ENCODE measurements around the gene FAM200A. TPM values are rescaled to one million over a fixed set of nuclear protein-coding genes. Genes with fewer than 3 reads are reported as not detected.

FAM200A gene
- 10 to 100 TPM in 2 of 5 experiments, 1 to 10 TPM in 3; 1.9 to 13.6 (median 5.0) TPM for total RNA-seq
- polyA plus RNA-seq = 1 to 10 TPM; 5.9 to 7.6 TPM
- total RNA-seq = 8.5 reads per million, percentile 33 among the genes with 10 or more reads in this experiment

DNA sequence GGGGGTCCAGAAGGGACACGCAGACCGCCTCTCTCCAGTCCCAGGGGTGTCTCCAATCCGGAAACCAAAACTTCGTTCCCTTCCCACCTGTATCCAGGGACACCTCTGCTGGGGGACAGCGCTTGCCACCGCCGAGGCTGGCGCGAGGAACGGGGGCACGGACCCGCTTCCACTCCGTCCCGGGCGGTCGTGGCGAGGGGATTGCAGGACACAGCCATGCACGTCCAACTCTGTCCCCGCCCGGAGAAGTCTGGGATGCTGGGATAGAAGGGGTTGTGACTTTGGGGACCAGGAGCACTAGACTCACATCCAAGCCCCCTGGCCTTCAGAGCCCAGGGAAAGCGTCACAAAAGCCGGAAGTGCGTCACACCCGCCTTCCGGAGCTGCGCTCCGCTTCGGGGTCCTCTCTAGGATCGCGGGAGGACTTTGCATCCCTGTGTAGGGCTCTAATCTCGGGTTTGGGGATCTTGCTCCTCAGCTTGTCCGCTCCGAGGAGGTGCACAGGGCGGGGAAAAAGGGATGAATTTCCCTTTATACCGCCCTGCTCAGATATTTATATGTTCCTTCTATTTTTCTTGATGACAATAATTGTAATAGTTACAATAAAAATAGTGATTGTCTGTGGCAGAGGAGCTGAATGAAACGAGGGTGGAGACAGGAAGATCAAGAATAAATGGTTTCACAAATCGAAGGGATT, at the start of gene FAM200A:
Gene FAM200A, minus strand, starts transcription at position 348 of the 697 bp plus-strand sequence. CDS start 3,707 bp downstream, outside the sequence.
- intact Hi-C loops (cut with micrococcal nuclease) = loop anchor here (1.0 to 10.0 kb wide), 7 partner anchors 48 to 1285 kb away; partner anchors contain the start of genes ZKSCAN5 (in 2 of the 2), ZNF394 (in 2 of the 2), AP4M1 (in 1 of the 2) and BUD31 (in 1 of the 2)
- Mint-ChIP-seq H3K9me3 (peaks cover 3 to 15% (median 4%) of the 10 kb centered on the region in 11 donors), H3K36me3 (peaks cover 6 to 54% (median 21%) of the 10 kb centered on the region in 5 donors), H3K4me3 (peak within 1 kb of the TSS; percentile 85 to 95 (median 90)), H3K27me3 (no peaks in the 10 kb centered on the region), H3K4me1 (peaks cover 23 to 62% (median 48%) of the 10 kb centered on the region in 7 donors), H3K27ac (peak within 1 kb of the TSS; percentile 73 to 98 (median 95))
- Histone ChIP-seq H3K27me3 (ENCODE audit: control insufficient read depth in 2 of 2, insufficient read depth in 2 of 2, low read length in 2 of 2) (no peaks in the 10 kb centered on the region), H3K36me3 (ENCODE audit: control insufficient read depth in 2 of 3, insufficient read depth in 3 of 3, low read length in 3 of 3) (peaks cover 0 to 30% (median 0%) of the 10 kb centered on the region in 3 experiments), H3K4me1 (ENCODE audit: control insufficient read depth in 2 of 2, insufficient read depth in 2 of 2, low read length in 2 of 2) (peaks cover 17 to 23% of the 10 kb centered on the region in 2 donors), H3K27ac (ENCODE audit: low read depth, low read length) (peak within 1 kb of the TSS; percentile 95), H3K9me3 (ENCODE audit: control insufficient read depth in 2 of 3, low read length in 3 of 3) (no peaks in the 10 kb centered on the region), H3K4me3 (ENCODE audit: low read length) (peak within 1 kb of the TSS; percentile 93)
- DNase-seq (peak; percentile 62 to 88 (median 83)), ATAC-seq (peak; percentile 99)
- ChIA-PET POLR2A (interaction anchor here (0.6 to 1.4 kb wide), 12 partner anchors 9 to 1062 kb away, joined by 3 to 12 read pairs (median 4); partner anchors contain the start of genes TRIM4, ZKSCAN5, ZNF394 and ZSCAN25), CTCF (interaction anchor here (0.6 kb wide), 1 partner anchor 439 kb away, joined by 3 read pairs; no protein-coding TSS in a partner anchor)

DNA sequence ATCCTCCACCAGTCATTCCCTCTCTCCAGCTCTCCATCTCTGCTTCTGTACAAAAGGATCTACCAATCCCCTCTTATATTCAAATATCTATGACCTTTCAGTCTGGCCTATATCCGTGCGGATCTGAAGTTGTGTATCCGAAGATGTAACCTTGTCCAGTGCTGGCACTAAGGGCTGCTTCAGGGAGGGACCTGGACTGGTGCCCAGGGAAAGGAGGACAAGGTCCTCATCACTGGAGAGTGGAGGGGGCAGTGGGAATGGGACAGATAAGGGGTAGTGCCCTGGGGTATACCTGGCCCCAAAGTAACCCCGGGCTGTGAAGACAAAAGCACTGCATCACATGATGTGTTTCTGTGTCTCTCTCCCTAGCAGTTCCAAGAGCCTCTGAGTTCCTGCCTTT, 47.9 kb upstream of the FAM200A start:
- ChIA-PET CTCF (interaction anchor here (0.7 kb wide), 1 partner anchor 269 kb away, joined by 3 read pairs; no protein-coding TSS in a partner anchor), POLR2A (no interaction called here)
- intact Hi-C loops (cut with micrococcal nuclease) = no loop called here
- Histone ChIP-seq H3K27ac (ENCODE audit: low read depth, low read length) (no peak overlapping the region), H3K9me3 (ENCODE audit: control insufficient read depth in 2 of 3, low read length in 3 of 3) (no peaks in the 10 kb centered on the region), H3K4me3 (ENCODE audit: low read length) (no peak overlapping the region), H3K4me1 (ENCODE audit: control insufficient read depth in 2 of 2, insufficient read depth in 2 of 2, low read length in 2 of 2) (no peaks in the 10 kb centered on the region), H3K36me3 (ENCODE audit: control insufficient read depth in 2 of 3, insufficient read depth in 3 of 3, low read length in 3 of 3) (no peaks in the 10 kb centered on the region), H3K27me3 (ENCODE audit: control insufficient read depth in 2 of 2, insufficient read depth in 2 of 2, low read length in 2 of 2) (no peaks in the 10 kb centered on the region)
- no peak overlapping the region for H3K27ac Mint-ChIP-seq
- H3K4me1 Mint-ChIP-seq = peaks cover 0 to 6% (median 0%) of the 10 kb centered on the region in 7 donors
- H3K9me3 Mint-ChIP-seq = no peaks in the 10 kb centered on the region
- no peak overlapping the region for H3K4me3 Mint-ChIP-seq
- H3K27me3 Mint-ChIP-seq = no peaks in the 10 kb centered on the region
- ATAC-seq (no peak), DNase-seq (no peak)
- H3K36me3 Mint-ChIP-seq = no peaks in the 10 kb centered on the region

DNA sequence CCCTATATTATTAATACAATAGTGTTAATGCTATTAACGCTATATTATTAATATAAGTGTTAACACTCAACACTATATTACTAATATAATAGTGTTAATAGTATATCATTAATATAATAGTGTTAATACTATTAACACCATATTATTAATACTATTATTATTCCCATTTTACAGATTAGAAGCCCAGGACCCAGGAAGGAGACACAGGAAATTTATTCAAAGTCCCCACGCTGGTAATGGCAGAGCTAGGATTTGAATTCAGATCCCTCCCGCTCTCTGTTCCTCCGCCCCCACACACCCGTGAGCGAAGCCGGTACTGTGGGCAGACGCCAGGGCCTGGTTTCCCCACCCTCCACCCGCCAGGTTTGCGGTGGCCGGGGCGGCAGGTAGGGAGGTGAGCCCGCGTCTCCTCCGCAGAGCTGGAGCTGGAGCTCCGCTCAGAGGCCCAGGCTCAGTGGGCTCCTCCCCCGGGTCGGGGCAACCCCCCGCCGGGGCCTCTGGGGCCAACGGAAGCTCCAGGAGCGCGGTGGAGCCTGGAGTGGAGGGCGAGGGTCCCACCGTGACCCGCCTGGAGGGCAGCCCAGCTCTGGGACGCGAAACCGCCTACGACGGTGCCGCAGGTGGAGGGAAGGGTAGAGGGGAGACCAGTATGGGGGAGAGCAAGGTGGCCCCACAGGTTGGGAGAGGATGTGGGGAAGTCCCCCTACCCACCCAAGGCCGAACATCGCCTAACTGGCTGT, 46.0 kb upstream of the FAM200A start, which contains the start of gene TMEM225B:
Gene TMEM225B, plus strand, starts transcription at position 506 of the 740 bp plus-strand sequence. CDS start 6,122 bp downstream, outside the sequence.
- no peaks in the 10 kb centered on the region for H3K27me3 ChIP-seq (ENCODE audit: control insufficient read depth in 2 of 2, insufficient read depth in 2 of 2, low read length in 2 of 2)
- no peak for ATAC-seq
- no peak within 1 kb of the TSS for H3K27ac Mint-ChIP-seq
- H3K4me3 ChIP-seq (ENCODE audit: low read length) = no peak within 1 kb of the TSS
- intact Hi-C loops (cut with micrococcal nuclease) = no loop called here
- H3K36me3 ChIP-seq (ENCODE audit: control insufficient read depth in 2 of 3, insufficient read depth in 3 of 3, low read length in 3 of 3) = no peaks in the 10 kb centered on the region
- H3K9me3 Mint-ChIP-seq = no peaks in the 10 kb centered on the region
- H3K27ac ChIP-seq (ENCODE audit: low read depth, low read length) = no peak within 1 kb of the TSS
- H3K4me1 ChIP-seq (ENCODE audit: control insufficient read depth in 2 of 2, insufficient read depth in 2 of 2, low read length in 2 of 2) = no peaks in the 10 kb centered on the region
- peak in 5 of 9 donors; percentile 24 to 46 (median 38) for DNase-seq
- POLR2A ChIA-PET = interaction anchor here (0.7 kb wide), 1 partner anchor 19 kb away, joined by 3 read pairs; the partner anchor contains the start of gene ZSCAN25
- H3K36me3 Mint-ChIP-seq = no peaks in the 10 kb centered on the region
- no peak within 1 kb of the TSS for H3K4me3 Mint-ChIP-seq
- peaks cover 0 to 3% (median 0%) of the 10 kb centered on the region in 7 donors for H3K4me1 Mint-ChIP-seq
- no peaks in the 10 kb centered on the region for H3K9me3 ChIP-seq (ENCODE audit: control insufficient read depth in 2 of 3, low read length in 3 of 3)
- CTCF ChIA-PET = no interaction called here
- H3K27me3 Mint-ChIP-seq = no peaks in the 10 kb centered on the region

DNA sequence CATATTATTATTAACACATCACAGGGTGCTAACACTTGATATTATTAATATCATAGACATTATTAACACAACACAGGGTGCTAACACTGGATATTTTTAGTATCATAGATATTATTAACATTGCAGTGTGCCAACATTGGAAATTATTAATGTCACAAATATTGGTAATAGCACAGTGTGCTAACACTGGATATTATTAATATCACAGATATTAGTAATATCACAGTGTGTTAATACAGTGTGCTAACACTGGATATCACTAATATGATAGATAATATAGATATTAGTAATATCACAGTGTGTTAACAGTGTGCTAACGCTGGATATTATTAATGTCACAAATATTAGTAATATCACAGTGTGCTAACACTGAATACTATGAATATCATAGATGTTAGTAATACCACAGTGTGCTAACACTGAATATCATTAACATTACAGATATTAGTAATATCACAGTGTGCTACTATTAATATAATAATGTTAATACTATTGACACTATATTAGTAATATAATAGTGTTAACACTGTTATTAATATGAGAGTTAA, 44.6 kb upstream of the FAM200A start:
- Mint-ChIP-seq H3K9me3 (no peaks in the 10 kb centered on the region), H3K4me3 (no peak overlapping the region), H3K27ac (no peak overlapping the region), H3K36me3 (no peaks in the 10 kb centered on the region), H3K4me1 (no peaks in the 10 kb centered on the region), H3K27me3 (no peaks in the 10 kb centered on the region)
- POLR2A ChIA-PET = no interaction called here
- intact Hi-C loops (cut with micrococcal nuclease) = no loop called here
- H3K36me3 ChIP-seq (ENCODE audit: control insufficient read depth in 2 of 3, insufficient read depth in 3 of 3, low read length in 3 of 3) = no peaks in the 10 kb centered on the region
- no peak for ATAC-seq
- H3K27me3 ChIP-seq (ENCODE audit: control insufficient read depth in 2 of 2, insufficient read depth in 2 of 2, low read length in 2 of 2) = no peaks in the 10 kb centered on the region
- H3K4me3 ChIP-seq (ENCODE audit: low read length) = no peak overlapping the region
- H3K4me1 ChIP-seq (ENCODE audit: control insufficient read depth in 2 of 2, insufficient read depth in 2 of 2, low read length in 2 of 2) = no peaks in the 10 kb centered on the region
- H3K9me3 ChIP-seq (ENCODE audit: control insufficient read depth in 2 of 3, low read length in 3 of 3) = no peaks in the 10 kb centered on the region
- DNase-seq = no peak
- no peak overlapping the region for H3K27ac ChIP-seq (ENCODE audit: low read depth, low read length)
- CTCF ChIA-PET = no interaction called here

DNA sequence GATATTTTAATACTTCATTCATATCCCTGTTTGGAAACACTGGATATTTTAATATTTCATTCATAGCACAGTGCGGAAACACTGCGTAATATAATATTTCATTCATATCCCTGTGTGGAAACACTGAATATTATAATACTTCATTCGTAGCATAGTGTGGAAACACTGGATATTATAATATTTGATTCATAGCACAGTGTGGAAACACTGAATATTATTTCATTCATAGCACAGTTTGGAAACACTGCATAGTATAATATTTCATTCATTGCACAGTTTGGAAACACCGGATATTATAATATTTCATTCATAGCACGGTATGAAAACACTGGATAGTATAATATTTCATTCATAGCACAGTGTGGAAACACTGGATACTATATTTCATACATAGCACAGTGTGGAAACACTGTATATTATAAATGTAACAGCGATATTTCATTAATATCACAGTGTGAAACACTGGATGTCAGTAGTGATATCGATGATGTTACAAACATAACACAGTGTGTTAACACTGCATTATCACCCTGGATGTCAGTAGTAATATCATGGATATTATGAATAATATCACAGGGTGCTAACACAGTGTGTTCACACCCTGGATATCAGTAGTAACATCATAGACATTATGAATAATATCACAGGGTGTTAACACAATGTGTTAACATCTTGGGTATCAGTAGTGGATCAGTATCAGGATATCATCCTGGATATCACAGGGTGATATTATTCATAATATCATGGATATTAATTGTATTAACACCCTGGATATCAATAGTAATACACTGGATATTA, 43.2 kb upstream of the FAM200A start:
- no peak overlapping the region for H3K4me3 Mint-ChIP-seq
- H3K27ac Mint-ChIP-seq = no peak overlapping the region
- Histone ChIP-seq H3K27ac (ENCODE audit: low read depth, low read length) (no peak overlapping the region), H3K27me3 (ENCODE audit: control insufficient read depth in 2 of 2, insufficient read depth in 2 of 2, low read length in 2 of 2) (no peaks in the 10 kb centered on the region), H3K36me3 (ENCODE audit: control insufficient read depth in 2 of 3, insufficient read depth in 3 of 3, low read length in 3 of 3) (no peaks in the 10 kb centered on the region), H3K4me3 (ENCODE audit: low read length) (no peak overlapping the region), H3K9me3 (ENCODE audit: control insufficient read depth in 2 of 3, low read length in 3 of 3) (no peaks in the 10 kb centered on the region), H3K4me1 (ENCODE audit: control insufficient read depth in 2 of 2, insufficient read depth in 2 of 2, low read length in 2 of 2) (no peaks in the 10 kb centered on the region)
- H3K9me3 Mint-ChIP-seq = no peaks in the 10 kb centered on the region
- POLR2A ChIA-PET = no interaction called here
- H3K27me3 Mint-ChIP-seq = no peaks in the 10 kb centered on the region
- CTCF ChIA-PET = no interaction called here
- DNase-seq (no peak), ATAC-seq (peak; percentile 26)
- H3K4me1 Mint-ChIP-seq = no peaks in the 10 kb centered on the region
- no peaks in the 10 kb centered on the region for H3K36me3 Mint-ChIP-seq
- intact Hi-C loops (cut with micrococcal nuclease) = no loop called here

DNA sequence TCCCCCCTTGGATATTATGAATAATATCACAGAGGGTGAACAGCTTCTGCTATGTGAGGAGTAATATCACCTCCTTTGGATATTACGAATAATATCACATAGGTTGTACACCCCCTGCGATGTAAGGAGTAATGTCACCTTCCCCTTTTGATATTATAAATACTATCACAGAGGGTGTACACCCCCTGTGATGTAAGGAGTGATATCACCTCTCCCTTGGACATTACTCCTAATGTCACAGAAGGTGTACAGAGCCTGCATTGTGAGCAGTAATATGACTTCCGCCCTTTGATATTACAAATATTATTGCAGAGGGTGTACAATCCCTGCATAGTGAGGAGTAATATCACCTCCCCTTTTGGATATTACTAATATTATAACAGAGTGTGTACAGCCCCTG, 37.0 kb upstream of the FAM200A start:
- intact Hi-C loops (cut with micrococcal nuclease) = no loop called here
- H3K9me3 Mint-ChIP-seq = no peaks in the 10 kb centered on the region
- no peaks in the 10 kb centered on the region for H3K36me3 Mint-ChIP-seq
- H3K4me3 Mint-ChIP-seq = no peak overlapping the region
- H3K36me3 ChIP-seq (ENCODE audit: control insufficient read depth in 2 of 3, insufficient read depth in 3 of 3, low read length in 3 of 3) = no peaks in the 10 kb centered on the region
- POLR2A ChIA-PET = no interaction called here
- no peaks in the 10 kb centered on the region for H3K9me3 ChIP-seq (ENCODE audit: control insufficient read depth in 2 of 3, low read length in 3 of 3)
- H3K4me1 ChIP-seq (ENCODE audit: control insufficient read depth in 2 of 2, insufficient read depth in 2 of 2, low read length in 2 of 2) = no peaks in the 10 kb centered on the region
- H3K4me3 ChIP-seq (ENCODE audit: low read length) = no peak overlapping the region
- no peak overlapping the region for H3K27ac ChIP-seq (ENCODE audit: low read depth, low read length)
- no peaks in the 10 kb centered on the region for H3K27me3 Mint-ChIP-seq
- DNase-seq = no peak
- H3K4me1 Mint-ChIP-seq = no peaks in the 10 kb centered on the region
- no peaks in the 10 kb centered on the region for H3K27me3 ChIP-seq (ENCODE audit: control insufficient read depth in 2 of 2, insufficient read depth in 2 of 2, low read length in 2 of 2)
- ATAC-seq = no peak
- no peak overlapping the region for H3K27ac Mint-ChIP-seq
- CTCF ChIA-PET = no interaction called here

Measured in naive thymus-derived CD4-positive, alpha-beta T cell (primary cell).